GM20000 (cell line): ENCODE results near the gene NOTUM.
A peak's percentile ranks its signal among the peaks of the same experiment; 100 is the strongest.

Experiments
- DNase-seq: peaks from one replicate; pipeline ENCODE4 v3.0.0; 2012; ENCODE audit warnings: low spot score
- CTCF ChIP-seq: IDR thresholded peaks from 2 replicates; pipeline ENCODE4 v1.5.1; 2012; ENCODE audit warnings: mild to moderate bottlenecking, control low read depth; ENCODE audit errors: extremely low read depth, missing control alignments

Gene NOTUM

GRCh38 chr17:81934098-81934757 is 26.8 kb downstream of the NOTUM start:
- no peak for DNase-seq
- no peak for TF ChIP-seq CTCF

GRCh38 chr17:81933178-81933699 is 27.7 kb downstream of the NOTUM start:
- DNase-seq = no peak
- TF ChIP-seq CTCF = no peak

- no peak for TF ChIP-seq CTCF
These were observed 28.5 kb downstream of the NOTUM start for GRCh38 chr17:81932333-81932983.

GRCh38 chr17:81931557-81932332 is 29.2 kb downstream of the NOTUM start:
- no peak for TF ChIP-seq CTCF
- no peak for DNase-seq

More at GRCh38 chr17:81932333-81932983, 28.5 kb downstream of the NOTUM start:
- no peak for DNase-seq

GRCh38 chr17:81931189-81931556 is 29.8 kb downstream of the NOTUM start:
- TF ChIP-seq CTCF = no peak
- DNase-seq = no peak

- peak; percentile 58 for DNase-seq
These were observed 30.6 kb downstream of the NOTUM start for GRCh38 chr17:81930142-81931125.

More at GRCh38 chr17:81930142-81931125, 30.6 kb downstream of the NOTUM start:
- no peak for TF ChIP-seq CTCF
